Measurements from ENCODE around the gene ZNF275.

DNA sequence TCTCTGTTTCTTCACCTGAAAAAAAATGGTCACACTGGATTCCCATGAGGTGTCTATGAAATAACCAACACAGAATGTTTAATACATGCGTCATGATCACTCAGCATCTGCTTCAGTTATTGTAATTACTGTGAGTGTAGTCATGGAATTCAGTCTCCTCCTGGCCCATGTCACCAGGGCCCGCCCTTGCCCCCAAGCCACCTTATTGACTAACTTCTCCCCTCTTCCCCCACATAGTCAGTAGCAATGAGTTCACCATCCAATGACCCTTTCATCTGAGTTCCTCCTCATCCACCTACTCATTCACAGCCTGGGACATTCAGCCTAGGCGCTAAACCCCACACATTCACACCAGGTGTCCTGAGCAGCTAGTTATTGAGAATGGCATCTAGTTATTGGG lies 28.0 kb upstream of the ZNF275 start:
- TF ChIP-seq LARP7 (IDR thresholded peaks at IDR 0.05) (no peak), POLR2A (IDR thresholded peaks at IDR 0.05; ENCODE audit: low read depth, low read length) (no peak), TAF1 (IDR thresholded peaks at IDR 0.05; ENCODE audit: borderline replicate concordance, low read depth, low read length) (no peak), NFIC (IDR thresholded peaks at IDR 0.05; ENCODE audit: low read depth, low read length) (no peak)
- TF ChIP-seq, protein P1, sequence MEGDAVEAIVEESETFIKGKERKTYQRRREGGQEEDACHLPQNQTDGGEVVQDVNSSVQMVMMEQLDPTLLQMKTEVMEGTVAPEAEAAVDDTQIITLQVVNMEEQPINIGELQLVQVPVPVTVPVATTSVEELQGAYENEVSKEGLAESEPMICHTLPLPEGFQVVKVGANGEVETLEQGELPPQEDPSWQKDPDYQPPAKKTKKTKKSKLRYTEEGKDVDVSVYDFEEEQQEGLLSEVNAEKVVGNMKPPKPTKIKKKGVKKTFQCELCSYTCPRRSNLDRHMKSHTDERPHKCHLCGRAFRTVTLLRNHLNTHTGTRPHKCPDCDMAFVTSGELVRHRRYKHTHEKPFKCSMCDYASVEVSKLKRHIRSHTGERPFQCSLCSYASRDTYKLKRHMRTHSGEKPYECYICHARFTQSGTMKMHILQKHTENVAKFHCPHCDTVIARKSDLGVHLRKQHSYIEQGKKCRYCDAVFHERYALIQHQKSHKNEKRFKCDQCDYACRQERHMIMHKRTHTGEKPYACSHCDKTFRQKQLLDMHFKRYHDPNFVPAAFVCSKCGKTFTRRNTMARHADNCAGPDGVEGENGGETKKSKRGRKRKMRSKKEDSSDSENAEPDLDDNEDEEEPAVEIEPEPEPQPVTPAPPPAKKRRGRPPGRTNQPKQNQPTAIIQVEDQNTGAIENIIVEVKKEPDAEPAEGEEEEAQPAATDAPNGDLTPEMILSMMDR (IDR thresholded peaks at IDR 0.05 in 2 of 3, conservative IDR thresholded peaks at IDR 0.05 in 1 of 3; ENCODE audit: control insufficient read depth in 2 of 3, extremely low read depth in 1 of 3, insufficient read depth in 1 of 3, low read depth in 3 of 3, low read length in 3 of 3), result no peak
